BJ (cell line): ENCODE data around the gene LRMDA. TPM values are rescaled to one million over a fixed set of nuclear protein-coding genes. Genes with fewer than 3 reads are reported as not detected.

ENCODE experiments used
- CTCF ChIA-PET: fragments of 350-600 bp; formaldehyde crosslinking; extraction: SDS; loops from one replicate; lab custom pipeline; 2021; ENCODE audit warnings: antibody characterized with exemption, inconsistent platforms; lab: Yijun Ruan, JAX
- POLR2A ChIA-PET: fragments of 300-600 bp; sonication (Branson Sonifier 250); formaldehyde crosslinking; extraction: SDS; loops from one replicate; lab custom pipeline; 2021; ENCODE audit warnings: antibody characterized with exemption; lab: Charles Lee
- DNase-seq: peaks from one replicate; pipeline ENCODE4 v3.0.0-alpha.2; 2011; ENCODE audit warnings: low read depth
- H3K27me3 ChIP-seq: 2 replicates; pipeline ENCODE4 v1.6.0; 2011; ENCODE audit warnings: low read length; ENCODE audit not compliant: control insufficient read depth, insufficient read depth
- H3K36me3 ChIP-seq: 2 replicates; pipeline ENCODE4 v1.5.1; 2011; ENCODE audit warnings: low read length; ENCODE audit not compliant: control insufficient read depth, insufficient read depth
- H3K4me3 ChIP-seq: 2 replicates; pipeline ENCODE4 v1.5.1; 2011; ENCODE audit warnings: low read depth, mild to moderate bottlenecking, control low read depth, low read length
- polyA plus RNA-seq: library from polyadenylated mRNA; depleted of rRNA; stranded (reverse); fragments of >200 nt; gene quantifications from 2 replicates; pipeline ENCODE4 v1.2.3, GENCODE V29; 2011
- TF ChIP-seq, protein P1 (sequence below): IDR thresholded peaks from 2 replicates; pipeline ENCODE4 v1.5.1; 2011; ENCODE audit warnings: low read depth, mild to moderate bottlenecking, control low read depth, inconsistent platforms, low read length, moderate library complexity; ENCODE audit not compliant: insufficient read depth

LRMDA gene
- polyA plus RNA-seq, 1 experiment, result not detected

DNA sequence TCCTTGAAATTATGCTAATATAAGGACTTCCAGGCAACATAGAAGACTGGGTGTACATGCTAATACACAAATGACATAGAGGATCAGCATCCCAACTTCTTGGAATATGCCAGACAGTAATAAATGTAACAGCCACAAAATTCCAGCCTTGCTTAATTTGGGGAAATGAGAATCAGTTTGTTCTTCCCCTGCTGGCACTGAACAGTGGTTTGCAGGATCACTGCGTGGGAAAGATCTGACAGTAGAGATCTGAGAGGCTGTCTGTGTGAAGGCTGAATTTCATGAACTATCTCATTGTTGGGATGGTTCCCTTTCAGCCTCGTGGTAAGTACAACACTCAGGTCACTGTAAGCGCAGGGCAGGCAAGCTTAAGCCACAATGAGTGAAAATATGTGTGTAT, 1078.0 kb downstream of the LRMDA start:
- Histone ChIP-seq H3K27me3 (no peaks in the 10 kb centered on the region), H3K36me3 (no peaks in the 10 kb centered on the region), H3K4me3 (no peak overlapping the region)
- TF ChIP-seq, protein P1, sequence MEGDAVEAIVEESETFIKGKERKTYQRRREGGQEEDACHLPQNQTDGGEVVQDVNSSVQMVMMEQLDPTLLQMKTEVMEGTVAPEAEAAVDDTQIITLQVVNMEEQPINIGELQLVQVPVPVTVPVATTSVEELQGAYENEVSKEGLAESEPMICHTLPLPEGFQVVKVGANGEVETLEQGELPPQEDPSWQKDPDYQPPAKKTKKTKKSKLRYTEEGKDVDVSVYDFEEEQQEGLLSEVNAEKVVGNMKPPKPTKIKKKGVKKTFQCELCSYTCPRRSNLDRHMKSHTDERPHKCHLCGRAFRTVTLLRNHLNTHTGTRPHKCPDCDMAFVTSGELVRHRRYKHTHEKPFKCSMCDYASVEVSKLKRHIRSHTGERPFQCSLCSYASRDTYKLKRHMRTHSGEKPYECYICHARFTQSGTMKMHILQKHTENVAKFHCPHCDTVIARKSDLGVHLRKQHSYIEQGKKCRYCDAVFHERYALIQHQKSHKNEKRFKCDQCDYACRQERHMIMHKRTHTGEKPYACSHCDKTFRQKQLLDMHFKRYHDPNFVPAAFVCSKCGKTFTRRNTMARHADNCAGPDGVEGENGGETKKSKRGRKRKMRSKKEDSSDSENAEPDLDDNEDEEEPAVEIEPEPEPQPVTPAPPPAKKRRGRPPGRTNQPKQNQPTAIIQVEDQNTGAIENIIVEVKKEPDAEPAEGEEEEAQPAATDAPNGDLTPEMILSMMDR, result no peak
- ChIA-PET POLR2A (no interaction called here), CTCF (interaction anchor here (0.6 kb wide), 1 partner anchor 13 kb away, joined by 3 read pairs; no protein-coding TSS in a partner anchor)
- peak; percentile 24 for DNase-seq

DNA sequence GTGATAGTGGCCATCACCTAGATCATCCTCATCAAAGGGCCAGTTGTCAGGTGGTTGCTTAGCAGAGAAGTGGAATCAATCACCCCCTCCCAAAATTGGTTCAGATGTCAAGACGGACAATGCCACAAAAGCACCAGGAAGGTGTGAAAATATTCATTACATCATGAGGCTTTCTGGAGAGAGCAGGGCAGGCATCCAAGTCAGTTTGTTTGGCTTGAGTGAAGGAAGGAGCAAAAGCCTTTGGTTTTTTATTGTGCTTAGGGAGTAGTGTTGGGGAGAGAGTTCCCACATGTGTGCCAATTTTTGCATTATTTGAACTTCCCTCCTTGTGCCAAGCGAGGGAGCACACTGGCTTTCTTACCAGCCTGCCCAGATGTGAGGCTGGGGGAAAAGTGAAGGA, 1082.9 kb downstream of the LRMDA start:
- ChIA-PET CTCF (no interaction called here), POLR2A (interaction anchor here (0.7 kb wide), 1 partner anchor 177 kb away, joined by 3 read pairs; no protein-coding TSS in a partner anchor)
- no peak overlapping the region for H3K4me3 ChIP-seq
- H3K36me3 ChIP-seq, result no peaks in the 10 kb centered on the region
- H3K27me3 ChIP-seq, result no peaks in the 10 kb centered on the region
- TF ChIP-seq, protein P1, result no peak
- no peak for DNase-seq

DNA sequence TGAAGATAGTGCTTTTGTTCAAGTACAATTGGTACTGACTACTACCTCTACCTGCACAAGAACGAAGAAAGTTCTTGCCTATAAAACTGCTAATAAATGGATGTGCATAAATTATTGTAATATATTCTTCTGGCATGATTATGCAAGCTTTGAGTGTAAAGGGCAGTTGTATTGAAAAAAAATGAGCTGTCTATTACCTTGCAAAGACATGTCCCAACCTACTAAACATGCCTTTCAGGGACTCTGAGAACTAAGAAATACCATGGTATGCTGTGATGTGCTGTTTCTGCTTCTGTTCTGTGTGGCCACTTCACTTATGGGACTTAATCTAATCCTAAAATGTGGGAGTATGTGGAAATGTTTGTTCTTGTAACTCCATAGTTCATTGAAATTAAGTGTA, 1083.4 kb downstream of the LRMDA start:
- ChIA-PET CTCF (no interaction called here), POLR2A (interaction anchor here (0.7 kb wide), 1 partner anchor 177 kb away, joined by 3 read pairs; no protein-coding TSS in a partner anchor)
- DNase-seq, result no peak
- TF ChIP-seq, protein P1, result no peak
- Histone ChIP-seq H3K27me3 (no peaks in the 10 kb centered on the region), H3K36me3 (no peaks in the 10 kb centered on the region), H3K4me3 (no peak overlapping the region)

DNA sequence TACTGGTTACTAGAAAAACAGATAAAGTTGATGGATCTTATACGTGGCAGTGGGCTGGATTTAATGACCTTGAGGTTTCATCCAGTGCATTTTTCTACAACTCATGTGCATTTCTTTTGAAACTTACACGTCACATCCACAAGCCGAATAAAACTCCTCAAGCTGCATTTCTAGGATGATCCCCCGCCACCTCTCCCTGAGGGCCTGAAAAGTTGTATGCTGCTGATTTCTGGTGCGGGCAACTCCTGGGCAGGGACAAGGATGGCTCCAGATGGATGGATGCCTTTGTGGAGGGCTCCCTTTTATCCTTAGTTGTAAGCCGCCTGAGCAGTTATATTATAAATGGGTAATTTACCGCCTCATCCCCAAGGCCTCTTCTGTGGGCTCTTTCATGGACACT, 1091.1 kb downstream of the LRMDA start:
- POLR2A ChIA-PET, result no interaction called here

DNA sequence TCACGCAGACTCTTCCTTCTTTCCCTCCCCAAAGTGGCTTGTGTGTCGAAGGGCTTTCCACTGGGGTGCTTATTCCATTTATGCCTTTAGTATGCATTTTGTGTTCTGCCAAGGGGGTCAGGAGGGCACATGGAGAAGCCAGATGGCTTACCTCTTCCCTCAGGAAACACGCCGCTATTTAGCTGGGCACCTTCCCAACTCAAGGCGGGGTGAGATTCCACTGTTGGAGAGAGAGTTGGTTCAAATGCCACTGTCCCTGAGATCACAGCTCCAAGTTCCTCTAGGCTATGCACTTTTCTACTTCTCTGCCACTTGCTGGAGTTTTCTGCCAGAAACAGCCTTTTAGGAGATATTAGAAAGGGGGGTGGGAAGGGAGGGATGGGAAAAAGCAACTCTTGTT, 1091.8 kb downstream of the LRMDA start:
- CTCF ChIA-PET, result no interaction called here
- DNase-seq, result no peak
- Histone ChIP-seq H3K27me3 (no peaks in the 10 kb centered on the region), H3K36me3 (no peaks in the 10 kb centered on the region), H3K4me3 (no peak overlapping the region)
- POLR2A ChIA-PET, result no interaction called here
- TF ChIP-seq, protein P1, result no peak

More for the DNA sequence above, 1091.1 kb downstream of the LRMDA start:
- Histone ChIP-seq H3K27me3 (no peaks in the 10 kb centered on the region), H3K4me3 (no peak overlapping the region), H3K36me3 (no peaks in the 10 kb centered on the region)
- CTCF ChIA-PET, result interaction anchor here (0.6 kb wide), 1 partner anchor 13 kb away, joined by 3 read pairs; no protein-coding TSS in a partner anchor
- TF ChIP-seq, protein P1, result no peak
- no peak for DNase-seq
